DMS53 treated with DMSO at 0.1 percent for 48 hours (cell line): ENCODE data around the gene CD96.

Experiments used
- DNase-seq: peaks from one replicate; lab custom pipeline; 2025; ENCODE audit not compliant: unreplicated experiment; lab: John Stamatoyannopoulos, UW

The CD96 gene

DNA sequence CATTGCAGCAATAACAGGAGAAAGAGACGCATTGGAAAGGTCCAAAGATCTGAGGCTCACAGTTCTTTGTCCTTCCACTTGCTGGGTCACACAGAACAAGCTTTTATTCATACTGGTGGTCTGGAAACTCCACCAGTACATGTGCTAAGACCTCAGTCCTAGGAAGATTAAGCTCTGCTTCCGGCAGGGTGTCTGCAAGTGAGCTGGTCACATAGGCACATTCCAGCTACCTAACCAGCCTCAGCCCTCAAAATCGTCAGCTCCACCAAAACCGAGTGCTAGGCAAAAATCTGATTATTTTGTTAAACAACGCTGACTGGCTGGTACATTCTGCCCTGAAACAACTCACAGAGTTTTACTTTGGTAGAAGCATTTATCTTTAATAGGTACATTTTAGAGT, 50.9 kb downstream of the CD96 start:
- no peak for DNase-seq

DNA sequence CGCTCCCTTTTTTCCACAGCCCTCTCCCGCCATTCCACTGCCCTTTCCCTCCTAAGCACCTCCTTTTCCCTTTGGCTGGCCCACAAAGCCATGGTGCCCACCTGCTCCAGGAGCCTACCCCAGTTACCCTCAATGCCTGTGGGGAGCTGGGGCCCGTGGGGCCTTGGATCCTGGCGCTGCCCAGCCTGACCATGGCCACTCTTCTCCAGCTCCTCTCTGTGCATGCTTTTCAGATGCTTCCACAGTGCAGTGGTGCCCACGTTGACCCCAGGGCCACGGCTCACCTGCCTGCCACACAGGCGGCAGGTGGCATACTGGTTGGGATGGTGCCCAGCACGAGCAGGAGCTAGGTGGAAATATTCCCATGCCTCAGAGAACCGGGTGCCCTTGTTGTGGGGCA, 51.7 kb downstream of the CD96 start:
- DNase-seq, result no peak

DNA sequence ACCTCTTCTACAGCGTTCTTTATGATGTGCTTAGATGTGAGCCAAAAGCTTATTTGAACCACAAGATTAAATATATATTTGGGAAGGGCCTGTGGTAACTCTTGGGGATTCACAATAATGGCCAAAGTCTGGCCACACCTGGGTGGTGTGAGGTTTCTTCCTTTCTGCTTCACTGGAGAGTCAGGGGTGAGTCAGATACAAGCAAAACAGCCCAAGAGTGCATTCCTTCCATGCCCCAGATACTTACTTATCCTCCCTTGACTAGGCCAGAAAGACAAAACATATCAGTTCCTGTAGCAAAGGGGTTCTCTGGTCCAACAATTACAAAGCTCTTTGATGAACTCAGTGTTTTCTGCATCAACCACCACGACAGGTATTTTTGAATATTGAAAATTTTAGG, 52.2 kb downstream of the CD96 start:
- DNase-seq, result no peak

DNA sequence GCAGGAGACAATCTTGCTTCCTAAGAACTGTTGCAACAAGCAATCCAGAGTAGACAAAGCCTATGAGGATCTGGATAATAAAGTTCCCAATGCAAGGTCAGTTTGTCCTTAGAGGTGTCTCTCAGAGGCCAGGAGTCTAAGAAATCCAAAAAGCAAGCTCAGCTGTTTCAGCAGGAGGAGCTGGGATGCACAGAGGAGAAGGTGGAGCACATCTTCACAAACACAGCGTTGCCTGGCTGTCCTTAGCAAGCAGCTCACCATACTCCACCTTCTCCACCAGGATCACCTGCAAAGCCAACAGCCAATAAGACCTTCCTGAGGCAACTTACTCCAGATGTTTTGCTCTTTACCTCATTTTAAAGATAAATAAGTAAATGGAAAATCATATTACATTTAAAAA, 52.8 kb downstream of the CD96 start:
- DNase-seq, result no peak

DNA sequence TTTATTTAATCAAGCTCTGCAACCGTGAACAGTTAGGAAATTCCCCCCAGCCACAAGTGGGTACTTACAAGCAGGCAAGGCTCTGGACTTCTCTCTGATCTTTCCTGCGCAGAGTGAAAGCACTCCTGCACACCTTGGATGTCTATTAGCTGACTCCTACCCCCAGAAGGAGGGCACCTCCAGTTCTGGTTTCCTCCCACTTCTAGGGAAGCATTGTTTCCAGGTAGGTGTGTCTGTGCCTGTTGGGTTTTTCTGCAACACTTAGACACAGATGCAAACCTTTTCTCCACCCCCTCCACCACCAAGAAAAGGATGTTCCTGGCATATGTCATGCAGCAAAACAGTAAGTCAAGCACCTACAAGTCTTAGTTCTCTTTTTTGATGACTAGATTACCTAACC, 53.2 kb downstream of the CD96 start, which contains the start of gene ZBED2:
Gene ZBED2 (minus strand): TSS at position 115 of the 400 bp plus-strand sequence. CDS start 1,145 bp downstream, outside the sequence.
- no peak for DNase-seq

DNA sequence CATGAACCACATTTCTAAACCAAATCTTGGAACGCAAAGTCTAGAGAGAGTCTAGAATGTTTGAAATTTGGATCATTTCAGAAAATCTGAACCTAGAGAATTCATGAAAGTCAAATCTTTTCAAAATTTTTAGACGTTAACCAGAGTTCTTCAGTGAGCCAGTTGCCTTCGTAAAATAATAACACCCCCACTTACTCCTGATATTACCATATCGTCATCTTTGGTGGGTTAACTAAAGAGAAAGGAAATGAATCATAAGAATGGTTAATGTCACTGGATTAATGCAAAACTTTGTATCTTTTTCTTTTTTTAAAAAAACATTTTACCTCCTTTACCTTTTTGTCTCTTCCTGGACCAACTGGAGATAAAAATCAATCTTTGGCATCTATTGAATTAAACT, 54.3 kb downstream of the CD96 start:
- no peak for DNase-seq

DNA sequence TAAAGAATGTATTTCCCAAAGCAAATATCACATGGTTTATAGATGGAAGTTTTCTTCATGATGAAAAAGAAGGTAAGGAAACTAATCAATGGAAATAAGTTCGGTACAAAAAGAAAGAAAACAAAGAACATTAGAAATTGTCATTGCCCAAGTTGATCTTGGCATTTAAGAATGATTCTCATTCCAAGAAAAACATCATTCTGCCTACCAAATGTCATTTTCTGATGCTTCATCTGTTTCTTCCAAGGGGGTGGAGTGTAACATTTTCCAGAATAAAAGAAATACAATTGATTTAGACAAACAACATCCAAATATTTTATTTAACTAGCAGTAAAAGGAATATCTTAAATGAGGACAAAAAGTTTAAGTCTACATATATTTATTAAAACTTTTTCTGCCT, 56.1 kb downstream of the CD96 start:
- no peak for DNase-seq

DNA sequence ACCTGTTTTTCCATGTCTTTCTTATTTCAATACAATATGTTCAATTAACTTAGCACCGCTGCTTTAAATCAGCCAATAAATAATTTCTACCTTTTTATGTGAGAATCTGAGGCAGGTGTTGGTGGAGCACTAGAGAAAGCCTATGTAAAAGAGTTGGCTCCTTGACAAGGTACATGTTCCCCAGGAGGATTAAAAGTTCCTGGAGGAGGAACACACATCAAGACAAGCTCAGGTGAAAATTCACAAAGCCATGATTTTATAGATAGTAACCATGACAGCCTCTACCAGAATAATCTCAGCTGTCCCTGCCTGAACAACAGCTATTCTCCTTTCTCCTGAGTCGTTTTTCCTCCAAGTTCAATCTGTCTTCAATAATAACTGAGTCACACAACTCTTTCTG, 56.6 kb downstream of the CD96 start:
- DNase-seq, result no peak

DNA sequence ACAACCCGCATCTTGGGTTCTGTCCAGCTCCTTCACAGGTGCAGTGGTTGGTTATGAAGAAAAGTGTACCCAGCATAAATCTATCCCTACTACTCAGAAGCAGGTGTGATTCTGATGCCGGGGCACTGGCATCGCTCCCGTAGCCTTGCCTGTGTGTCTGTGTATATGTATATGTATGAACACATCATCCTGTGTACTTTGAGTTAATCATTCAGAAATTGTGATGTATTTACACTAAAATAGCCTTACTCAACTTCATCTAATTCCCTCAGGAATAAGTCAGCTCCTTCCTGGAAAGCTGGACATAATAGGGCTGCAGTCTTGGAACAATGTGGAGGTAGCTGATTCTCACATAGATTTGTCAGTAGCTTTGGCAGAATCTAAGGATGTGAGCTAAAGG, 59.8 kb downstream of the CD96 start:
- no peak for DNase-seq

DNA sequence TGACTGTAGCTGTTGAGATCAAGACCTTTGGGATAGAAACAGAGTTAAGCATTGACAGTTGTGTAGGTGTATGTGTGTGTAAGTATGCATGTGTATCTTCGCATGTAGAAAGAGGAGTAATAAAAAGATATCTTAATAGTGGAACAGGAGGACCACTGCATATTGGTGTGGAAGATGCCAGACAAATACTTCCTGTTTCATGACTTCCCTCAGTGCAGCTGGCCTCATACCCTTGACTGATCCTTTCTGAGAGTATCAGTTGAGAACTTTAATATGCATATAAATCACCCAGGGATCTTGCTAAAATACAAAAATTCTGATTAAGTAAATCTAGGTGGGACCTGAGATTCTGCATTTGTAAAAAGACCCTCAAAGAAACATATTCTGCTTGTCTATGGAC, 61.7 kb downstream of the CD96 start:
- DNase-seq, result no peak

DNA sequence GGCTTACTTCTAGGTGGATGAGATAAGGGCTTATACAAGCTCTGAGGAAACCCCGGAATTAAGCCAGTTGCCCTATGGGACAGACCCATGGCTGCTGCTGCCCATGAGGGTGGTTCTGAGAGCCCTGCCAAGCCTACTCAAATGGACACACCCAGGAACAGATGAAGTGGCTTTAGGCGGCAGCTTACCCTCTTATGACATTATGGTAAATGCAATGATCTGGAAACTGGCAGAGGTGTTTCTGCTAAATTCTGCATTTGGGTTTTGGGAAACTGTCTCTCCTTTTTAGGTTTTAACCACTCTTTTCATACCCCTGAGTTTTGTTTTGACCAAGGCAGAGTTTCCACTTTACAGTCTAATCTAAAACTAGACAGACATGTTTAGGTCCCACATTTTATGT, 62.1 kb downstream of the CD96 start:
- no peak for DNase-seq

DNA sequence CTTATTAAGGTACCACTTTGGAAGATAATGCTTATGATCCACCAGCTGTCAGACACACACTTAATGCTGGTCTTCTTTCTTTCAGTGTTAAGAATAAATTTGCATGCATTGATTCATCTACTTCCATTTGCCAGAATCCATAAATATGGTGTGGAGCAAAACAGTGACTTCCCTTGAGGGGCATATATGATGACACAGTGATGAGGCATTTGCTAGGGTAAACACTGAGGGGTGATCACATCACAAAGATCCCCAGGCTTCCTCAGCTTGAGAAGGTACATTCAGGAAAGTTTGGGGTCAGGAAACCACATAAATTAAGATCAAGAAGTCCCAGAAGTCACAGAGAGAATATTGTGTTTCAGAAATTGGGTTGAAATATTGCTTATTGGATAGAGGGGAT, 63.0 kb downstream of the CD96 start:
- no peak for DNase-seq

DNA sequence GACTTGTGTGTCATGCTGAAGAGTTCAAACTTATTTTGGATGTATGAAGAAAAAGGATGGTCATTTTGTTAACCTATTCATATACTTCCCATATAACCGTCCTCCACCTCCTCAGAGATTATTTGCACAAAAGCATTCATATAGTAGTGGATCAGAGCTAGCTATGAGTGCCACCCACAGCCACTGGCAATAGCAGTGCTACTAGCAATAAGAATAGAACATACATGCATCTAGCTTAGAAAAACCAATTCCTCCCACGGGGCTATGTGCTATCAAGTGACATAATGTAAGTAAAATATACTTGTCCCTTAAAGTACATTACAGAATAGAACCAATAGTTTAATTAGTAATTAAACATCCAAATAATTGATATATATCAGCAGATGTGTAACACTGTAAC, 63.5 kb downstream of the CD96 start:
- DNase-seq, result no peak

DNA sequence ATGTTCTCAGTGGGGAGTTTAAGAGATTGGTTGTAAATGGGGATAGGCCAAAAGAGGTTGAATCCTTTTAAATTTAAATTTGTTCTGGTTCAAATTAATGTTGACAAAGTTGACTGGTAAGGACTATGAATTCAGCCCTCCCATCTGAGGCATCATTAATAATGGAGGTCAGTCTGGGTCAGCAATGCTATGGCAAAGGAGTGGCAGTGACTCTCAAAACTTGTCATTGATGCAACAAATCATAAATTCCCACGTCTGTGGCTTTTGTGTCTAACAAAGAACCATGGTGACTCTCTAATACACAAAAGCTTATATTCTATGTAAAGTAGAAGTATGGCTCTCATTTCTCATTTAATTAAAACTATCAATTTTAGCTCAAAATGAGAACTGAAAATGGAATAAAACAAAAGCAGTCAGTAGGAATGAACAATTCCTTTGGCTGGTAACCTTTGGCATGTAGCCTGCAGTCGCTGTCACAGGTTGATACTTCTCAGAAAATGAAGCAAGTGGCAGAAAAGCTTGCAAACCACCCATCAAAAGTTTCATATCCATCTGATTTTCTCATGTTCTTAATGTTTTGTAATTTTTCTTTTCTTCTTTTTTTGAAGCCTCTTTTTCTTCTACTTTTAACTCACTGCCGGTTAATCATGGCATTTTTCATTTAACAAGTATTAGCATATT, 65.4 kb downstream of the CD96 start:
- no peak for DNase-seq

DNA sequence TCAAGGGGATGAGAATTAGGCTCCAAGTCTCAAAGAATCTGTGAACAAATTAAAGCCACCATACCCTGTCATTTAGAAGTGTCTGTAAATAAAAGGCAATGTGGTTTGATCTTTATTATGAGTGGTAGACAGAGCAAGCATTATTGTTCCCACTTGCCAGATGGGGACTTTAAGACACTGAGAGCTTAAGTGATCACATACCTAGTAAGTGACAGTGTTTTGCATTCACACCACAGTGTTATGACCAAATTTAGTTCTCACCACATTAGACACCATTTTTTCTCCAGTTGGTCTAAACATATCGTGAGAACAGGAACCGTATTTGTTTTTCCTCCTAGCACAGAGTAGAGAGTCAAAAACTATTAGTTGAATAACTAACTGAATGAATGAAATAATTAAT, 66.4 kb downstream of the CD96 start:
- DNase-seq, result no peak

DNA sequence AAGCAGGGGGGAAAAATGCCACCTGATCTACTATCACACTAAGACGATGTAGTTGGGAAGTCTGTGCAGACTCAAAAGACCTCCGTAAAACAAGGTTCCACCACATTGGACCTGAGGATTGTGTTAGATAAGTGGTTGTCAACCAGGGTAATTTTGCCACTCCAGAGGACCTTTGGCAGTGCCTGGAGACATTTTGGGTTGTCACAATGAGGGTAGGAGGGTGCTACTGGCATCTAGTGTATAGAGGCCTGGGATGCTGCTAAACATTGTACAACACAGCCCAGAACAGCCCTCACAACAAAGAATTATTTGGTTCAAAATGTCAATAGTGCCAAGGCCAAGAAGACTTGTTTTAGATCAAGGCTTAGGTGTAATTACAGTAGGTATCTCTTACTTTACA, 67.7 kb downstream of the CD96 start:
- DNase-seq, result no peak

DNA sequence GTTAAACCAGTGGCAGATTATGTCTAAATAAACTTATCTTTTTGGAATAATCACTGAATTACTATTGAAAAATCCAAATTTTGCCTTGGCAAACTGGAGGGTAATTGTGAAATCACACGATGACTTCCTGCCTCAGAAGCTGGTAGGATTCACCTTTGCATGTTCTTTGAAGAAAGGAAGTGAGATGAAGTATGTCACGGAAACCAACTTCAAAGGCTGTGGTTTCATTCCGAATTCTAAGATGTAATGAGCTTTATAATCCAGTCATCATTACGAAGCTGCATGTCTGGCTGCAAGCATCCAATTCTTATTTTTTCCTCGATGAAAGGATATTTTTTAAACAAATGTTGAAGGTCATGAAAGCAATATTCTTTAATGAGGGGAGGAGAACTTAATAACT, 68.2 kb downstream of the CD96 start:
- no peak for DNase-seq

DNA sequence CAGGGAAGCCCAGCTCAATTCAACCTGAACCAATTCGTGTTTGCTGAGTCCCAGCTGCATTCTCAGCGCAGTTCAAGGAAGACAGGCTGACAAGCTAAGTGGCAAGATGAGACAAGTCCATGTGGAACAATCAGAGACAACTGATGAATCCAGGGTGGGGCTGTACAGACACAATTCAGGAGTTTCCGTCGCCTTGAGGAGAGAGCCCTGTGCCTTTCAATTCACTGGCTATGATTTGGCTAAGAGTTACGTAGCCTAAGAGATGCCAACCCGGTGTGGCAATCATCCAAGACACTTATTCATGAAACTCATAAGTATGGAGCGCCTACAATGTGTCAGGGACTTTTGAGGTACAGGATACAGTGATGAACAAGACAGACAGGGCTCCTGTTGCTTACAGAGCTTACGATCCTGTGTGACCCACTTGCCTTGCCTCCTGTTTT, 68.6 kb downstream of the CD96 start:
- no peak for DNase-seq

DNA sequence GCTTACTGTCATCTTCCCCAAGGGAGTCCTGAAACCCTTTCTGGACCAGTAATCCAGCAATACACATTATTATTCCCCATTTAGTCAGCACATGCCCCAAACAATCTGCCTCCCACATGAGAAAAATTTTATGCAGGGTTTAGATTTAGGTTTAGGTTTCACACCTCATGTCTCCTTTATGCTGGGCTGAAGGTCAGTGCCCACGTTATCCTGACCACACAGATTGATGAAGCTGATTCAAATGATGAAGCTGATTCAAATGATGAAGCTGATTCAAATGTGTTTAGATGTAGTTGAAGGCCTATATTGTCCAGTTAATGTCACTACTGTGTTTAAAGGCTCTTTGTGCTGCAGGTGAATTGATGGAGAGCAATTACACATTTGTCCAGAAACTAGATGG, 71.3 kb downstream of the CD96 start:
- DNase-seq, result no peak

DNA sequence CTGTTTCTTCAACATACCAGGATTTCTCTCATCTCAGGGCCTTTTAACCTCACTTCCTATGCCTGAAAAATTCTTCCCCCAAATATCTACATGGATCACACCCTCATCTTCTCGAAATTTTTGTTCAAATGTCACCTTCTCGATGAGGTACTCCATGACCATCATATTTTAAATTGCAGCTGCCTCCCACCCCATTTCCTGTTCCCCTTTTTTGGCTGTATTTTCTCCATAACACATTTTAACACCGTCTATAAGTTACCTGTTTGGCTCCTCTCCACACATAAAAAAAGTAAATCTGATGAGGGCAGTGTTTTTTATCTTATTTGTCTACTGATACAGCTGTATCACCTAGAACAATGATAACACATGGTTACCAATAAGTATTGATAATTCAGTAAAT, 73.9 kb downstream of the CD96 start:
- DNase-seq, result no peak

DNA sequence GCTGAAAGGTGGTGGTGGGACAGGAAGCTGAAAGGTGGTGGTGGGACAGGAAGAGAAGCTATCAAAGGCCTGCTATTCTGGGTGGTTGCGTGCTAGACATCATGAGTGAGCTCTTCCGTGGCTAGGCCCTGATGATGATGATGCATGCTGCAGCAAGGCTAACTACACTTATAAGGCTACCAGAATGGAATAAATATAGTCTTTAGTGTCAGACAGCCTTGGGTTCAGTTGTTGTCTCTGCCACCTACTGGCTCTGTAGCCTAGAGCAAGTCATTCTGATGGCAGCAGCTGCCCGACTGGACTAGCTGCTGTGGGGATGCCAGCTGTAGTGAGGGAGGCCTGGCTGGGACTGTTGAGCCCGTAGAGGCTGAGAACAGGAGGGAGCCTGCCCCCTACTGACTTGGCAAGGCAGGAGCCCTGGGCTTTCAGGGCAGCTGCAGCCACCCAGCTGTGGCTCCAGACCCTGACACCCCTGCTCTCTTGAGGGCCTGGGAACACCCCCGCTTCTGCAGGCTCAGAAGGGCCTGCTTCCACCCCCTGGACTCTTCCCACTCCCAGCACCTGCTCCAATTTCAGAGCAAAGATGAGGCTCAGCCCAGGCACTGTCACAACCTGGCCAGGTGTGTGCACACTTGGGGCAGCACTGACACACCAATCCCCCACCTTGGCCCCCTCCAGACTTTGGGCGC, 74.6 kb downstream of the CD96 start:
- DNase-seq, result no peak

DNA sequence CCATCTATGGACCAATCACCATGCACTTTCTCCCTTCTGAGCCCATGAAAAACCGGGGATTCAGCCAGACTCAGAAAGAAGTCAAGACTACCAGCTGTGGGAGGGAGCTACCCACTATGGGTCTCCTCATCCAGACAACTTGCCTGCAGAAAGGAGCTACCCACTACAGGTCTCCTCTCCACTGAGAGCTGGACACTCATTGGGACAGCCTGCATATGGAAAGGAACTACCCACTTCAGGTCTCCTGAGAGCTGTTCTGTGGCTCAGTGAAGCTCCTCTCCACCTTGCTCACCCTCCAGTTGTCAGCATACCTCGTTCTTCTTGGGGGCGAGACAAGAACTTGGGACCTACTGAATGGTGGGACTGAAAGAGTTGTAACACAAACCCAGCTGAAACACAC, 75.4 kb downstream of the CD96 start:
- DNase-seq, result no peak
